GM19395 (cell line): Measurements from ENCODE around the gene EIF3L.

Experiments
- ATAC-seq: cut with Tn5 transposase; IDR thresholded peaks from one replicate; pipeline ENCODE4 v1.9.1; 2021; ENCODE audit warnings: mild to moderate bottlenecking, moderate library complexity; ENCODE audit not compliant: unreplicated experiment

The EIF3L gene

DNA sequence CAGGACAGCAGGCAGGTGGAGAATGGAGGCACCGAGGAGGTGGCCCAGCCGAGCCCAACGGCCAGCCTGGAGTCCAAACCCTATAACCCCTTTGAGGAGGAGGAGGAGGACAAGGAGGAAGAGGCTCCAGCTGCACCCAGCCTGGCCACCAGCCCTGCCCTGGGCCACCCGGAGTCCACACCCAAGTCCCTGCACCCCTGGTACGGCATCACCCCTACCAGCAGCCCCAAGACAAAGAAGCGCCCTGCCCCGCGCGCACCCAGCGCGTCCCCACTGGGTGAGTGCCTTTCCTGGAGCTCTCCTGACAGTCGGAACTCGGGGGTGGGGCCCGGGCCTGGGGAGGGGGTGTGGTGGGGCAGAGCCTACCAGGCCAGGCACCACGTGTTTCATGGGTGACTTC, 76.5 kb downstream of the EIF3L start:
- ATAC-seq, result no peak

DNA sequence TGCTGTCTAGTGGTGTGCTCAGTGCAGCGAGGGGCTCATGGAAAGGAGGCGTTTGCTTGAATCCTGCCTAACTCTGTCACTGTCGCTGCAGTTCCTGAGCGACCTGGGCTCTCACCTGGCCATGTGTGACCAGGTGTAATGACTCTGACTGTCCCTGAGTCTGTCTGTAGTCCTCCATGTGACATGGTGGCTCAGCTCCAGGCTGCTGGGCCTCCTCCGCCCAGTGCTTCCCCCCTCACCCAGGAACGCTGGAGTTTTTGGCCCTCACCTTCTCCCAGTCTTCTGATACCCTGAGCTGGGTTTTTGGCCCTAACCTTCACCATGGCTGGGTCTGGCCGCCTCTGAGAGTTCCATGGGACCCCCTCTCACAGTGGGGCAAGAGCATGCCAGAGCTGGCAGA, 77.1 kb downstream of the EIF3L start:
- no peak for ATAC-seq

DNA sequence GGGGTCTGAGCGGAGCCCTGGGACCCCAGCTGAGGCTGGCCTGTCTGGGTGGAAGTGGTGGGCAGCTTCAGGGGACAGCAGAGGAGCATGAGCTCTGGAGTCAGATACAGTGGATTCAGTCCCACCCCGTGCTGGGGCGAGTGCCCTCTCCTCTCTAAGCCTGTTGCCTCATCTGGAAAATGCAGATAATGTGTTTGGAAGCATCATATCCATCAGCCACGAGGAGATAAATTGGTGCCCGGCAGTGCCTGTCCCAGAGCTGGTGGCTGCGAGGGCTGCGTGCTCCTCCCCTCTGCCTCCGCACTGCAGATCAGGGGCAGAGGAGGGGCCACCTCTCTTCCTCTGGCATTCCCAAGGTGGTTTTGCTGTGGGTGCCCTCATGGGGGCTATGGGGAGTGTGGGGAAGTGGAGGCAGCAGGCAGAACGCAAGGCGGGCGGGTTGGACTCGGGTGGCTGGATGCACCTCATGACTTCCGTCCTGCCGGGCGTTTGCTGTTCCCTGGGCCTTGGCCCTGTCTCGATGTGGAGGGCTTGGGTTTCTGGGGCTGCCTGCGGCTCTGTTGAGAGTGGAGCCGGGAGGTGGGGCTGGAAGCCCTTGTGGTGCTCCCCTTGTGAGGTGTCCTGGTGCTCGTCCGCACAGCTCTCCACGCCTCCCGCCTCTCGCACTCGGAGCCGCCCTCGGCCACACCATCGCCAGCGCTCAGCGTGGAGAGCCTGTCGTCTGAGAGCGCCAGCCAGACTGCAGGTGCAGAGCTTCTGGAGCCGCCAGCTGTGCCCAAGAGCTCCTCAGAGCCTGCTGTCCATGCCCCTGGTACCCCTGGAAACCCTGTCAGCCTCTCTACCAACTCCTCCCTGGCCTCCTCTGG, 77.8 kb downstream of the EIF3L start:
- no peak for ATAC-seq

DNA sequence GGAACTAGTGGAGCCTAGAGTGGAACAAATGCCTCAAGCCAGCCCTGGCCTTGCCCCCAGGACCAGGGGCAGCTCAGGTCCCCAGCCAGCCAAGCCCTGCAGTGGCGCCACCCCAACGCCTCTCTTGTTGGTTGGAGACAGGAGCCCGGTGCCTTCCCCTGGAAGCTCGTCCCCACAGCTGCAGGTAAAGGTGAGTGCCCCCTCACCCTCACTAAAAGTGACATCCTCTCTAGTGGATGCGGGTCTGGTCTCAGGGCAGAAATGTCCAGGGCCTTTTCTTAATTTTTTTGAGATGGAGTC, 78.4 kb downstream of the EIF3L start:
- ATAC-seq, result no peak

DNA sequence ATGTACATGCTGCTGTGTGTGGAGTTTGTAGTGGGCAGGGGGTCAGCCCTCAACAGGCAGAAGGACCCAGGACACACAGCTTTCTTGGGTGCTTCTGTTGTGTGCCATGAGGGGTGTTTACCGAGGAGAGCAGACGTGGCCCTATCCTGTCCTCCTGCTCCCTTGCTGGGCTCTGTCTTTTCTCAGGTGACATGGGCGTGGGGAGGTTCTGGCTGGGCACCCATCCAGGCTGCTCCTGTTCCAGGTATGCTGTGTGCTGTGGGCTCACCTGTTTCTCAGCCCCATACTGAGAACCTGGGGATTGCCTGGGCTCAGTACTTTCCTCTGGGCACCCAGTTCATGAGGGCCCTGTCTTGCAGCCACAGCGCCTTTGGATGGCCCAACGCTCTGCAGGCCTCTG, 80.2 kb downstream of the EIF3L start:
- ATAC-seq, result no peak

DNA sequence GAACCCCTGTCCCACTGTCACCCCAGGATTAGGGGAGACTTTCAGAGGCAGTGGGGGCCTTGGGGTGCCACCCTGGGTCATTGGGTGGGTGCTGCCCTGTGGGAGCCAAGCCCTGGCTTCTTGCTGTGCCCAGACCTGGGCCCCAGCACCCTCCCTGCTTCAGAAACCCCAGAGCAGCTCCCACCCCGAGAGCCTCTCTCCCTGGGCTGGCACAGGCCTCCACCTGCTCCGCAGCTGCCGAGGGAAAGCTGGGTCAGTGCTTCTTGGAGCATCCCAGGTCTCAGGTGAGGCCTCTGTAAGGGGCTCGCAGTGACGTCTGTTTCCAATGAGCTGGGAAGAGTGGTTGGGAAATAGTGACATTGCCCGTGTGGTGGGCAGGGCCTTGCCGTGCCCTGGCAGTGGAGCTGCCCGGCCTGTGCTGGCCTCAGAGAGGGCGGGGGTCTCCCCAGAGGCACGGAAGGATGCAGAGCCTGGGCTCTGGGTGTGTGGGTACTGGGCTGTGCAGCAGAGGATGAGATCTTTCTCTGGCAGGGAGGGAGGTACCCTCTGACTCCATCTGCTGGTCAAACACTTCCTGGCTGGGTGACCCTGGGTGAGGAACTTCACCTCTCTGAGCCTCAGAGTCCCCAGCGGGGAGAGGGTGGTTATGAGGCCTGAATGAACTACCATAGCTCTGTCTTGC, 81.2 kb downstream of the EIF3L start:
- ATAC-seq, result no peak

DNA sequence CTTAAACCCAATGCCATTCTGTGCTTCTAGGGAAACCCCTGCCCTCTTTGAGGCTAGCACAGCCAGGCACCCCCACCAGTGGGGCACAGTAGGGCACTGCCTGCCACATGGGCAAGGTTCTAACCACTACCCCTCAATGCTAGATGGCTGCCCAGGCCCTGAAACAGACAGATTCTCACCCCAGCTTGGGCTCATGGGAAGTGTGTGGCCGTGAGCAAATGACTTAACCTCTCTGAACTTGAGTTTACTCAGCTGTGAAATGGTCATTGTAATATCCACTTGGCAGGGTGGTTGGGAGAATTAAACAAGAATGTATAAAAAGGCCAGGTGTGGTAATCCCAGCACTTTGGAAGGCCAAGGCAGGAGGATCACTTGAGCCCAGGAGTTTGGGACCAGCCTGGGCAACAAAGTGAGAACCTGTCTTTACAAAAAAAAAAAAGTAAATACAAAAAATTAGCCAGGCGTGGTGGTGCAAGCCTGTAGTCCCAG, 81.8 kb downstream of the EIF3L start:
- no peak for ATAC-seq

DNA sequence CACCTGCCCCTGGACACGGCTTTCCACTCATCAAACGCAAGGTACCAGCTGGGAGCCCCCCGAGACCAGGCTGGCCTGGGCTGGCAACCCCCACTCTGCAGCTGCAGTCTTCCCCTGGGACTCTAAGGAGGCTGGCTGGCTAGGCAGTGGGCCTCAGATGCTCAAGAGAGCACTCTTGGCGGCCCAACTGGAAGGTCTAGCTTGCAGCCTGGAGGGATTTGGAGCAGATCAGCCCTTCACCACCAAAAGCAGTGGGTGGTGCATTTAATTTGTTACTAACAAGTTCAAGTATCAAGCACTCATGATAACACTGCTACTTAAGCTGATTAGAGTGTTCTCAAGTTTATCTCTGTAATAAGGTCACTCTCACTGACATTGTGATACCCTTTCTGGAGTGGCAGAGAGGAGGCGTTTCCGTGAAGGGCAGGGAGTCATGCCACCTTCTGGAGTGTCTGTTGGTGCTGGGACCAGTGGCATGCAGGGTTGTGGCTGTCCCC, 82.7 kb downstream of the EIF3L start:
- ATAC-seq, result no peak

DNA sequence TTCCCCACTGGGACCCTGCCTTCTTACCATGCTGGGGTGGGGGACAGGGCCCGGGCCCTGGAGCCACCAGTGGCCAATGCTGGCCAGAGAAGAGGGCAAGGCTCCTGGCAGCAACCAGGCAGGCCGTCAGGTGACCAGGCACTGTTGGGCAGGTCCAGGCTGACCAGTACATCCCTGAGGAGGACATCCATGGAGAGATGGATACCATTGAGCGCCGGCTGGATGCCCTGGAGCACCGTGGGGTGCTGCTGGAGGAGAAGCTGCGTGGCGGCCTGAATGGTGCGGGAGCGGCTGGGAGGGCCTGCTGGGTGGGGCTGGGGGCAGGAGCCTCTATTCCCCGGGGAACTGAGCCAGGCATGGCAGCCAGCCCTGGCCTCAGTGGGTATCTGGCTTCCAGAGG, 83.2 kb downstream of the EIF3L start:
- ATAC-seq, result no peak

DNA sequence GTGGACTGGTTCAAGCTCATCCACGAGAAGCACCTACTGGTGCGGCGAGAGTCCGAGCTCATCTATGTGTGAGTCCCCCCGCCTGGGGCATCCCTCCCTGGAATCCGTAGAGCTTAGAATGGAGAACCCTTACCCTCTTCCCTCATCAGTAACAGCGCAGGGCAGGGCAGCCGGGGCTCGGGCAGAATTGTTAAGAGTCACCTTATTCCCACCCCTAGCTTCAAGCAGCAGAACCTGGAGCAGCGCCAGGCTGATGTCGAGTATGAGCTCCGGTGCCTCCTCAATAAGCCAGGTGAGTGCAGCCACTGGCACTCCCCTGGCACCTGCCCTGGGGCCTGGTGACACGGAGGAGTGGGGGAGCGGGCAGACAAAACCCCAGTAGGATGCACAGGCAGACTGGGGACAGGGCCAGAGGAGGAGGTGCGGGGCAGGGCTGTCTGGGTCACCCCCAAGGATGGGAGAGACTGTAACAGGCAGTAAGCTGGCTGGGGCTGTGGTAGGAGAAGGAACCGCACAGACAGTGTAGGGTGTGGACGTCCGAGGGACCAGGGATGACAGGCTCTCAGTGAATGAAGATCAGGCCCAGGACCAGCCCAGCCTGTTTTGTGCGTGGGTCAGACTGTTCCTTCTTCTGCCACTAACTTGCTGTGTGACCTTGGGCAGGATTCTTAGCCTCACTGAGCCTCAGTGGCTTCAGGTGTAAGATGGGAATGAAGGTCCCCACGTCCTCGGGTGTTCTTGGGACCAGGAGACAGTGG, 83.8 kb downstream of the EIF3L start:
- no peak for ATAC-seq

DNA sequence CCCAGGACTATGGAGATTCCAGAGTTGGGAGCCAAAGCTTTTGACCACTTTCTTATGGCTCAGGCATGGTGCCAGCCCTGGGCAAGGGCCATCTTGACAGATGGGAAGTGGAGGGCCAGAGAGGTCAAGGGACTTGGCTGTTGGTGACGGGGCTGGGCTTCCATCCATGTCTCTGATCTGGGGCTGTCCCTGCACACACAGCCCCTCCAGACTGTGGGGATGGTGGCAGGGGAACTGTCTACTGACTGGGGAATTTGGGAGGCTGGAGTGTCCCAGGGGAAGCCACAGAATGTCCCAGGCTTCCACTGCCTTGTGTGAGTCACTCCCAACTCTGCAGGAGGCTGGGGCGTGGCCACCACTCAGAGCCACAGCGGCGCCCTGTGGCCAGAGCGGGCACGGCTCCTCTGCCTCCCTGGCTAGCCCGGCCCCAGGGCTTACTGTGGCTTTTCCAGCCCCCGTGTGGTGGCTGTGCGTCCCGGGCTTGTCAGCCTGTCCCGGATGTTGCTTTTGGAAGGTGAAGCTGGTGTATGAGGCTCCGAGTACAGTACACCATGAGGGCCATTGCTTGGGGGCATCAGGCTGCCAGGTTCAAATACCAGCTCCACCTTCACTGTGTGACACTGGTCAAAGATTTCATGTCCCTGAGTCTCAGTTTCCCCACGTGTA, 84.6 kb downstream of the EIF3L start:
- ATAC-seq, result no peak
